Neuronal stem cell (in vitro differentiated cells): Measurements from ENCODE around the gene CREB3L2.

Experiments
- DNase-seq: peaks from one replicate; pipeline ENCODE4 v3.0.0-alpha.2; 2013; ENCODE audit warnings: low spot score
- H2AFZ ChIP-seq: one replicate; pipeline ENCODE4 v1.6.1; 2013; ENCODE audit warnings: mild to moderate bottlenecking, low read length, inconsistent platforms
- H2AK5ac ChIP-seq: 2 replicates; pipeline ENCODE4 v1.6.1; 2013; ENCODE audit warnings: low read depth, mild to moderate bottlenecking, inconsistent platforms, low read length, moderate library complexity, mixed read lengths
- H2BK120ac ChIP-seq: 2 replicates; pipeline ENCODE4 v1.6.1; 2013; ENCODE audit warnings: low read depth, mild to moderate bottlenecking, inconsistent platforms, low read length, moderate library complexity, mixed read lengths
- H2BK12ac ChIP-seq: one replicate; pipeline ENCODE4 v1.6.1; 2013; ENCODE audit warnings: low read length, inconsistent platforms
- H2BK15ac ChIP-seq: 2 replicates; pipeline ENCODE4 v1.6.1; 2013; ENCODE audit warnings: mild to moderate bottlenecking, low read length, inconsistent platforms, mixed read lengths
- H2BK5ac ChIP-seq: one replicate; pipeline ENCODE4 v1.6.1; 2013; ENCODE audit warnings: inconsistent platforms, mild to moderate bottlenecking, low read length, moderate library complexity
- H3K14ac ChIP-seq: one replicate; pipeline ENCODE4 v1.6.1; 2013; ENCODE audit warnings: low read length, inconsistent platforms
- H3K18ac ChIP-seq: 2 replicates; pipeline ENCODE4 v1.6.1; 2013; ENCODE audit warnings: low read length, inconsistent platforms
- H3K23ac ChIP-seq: 2 replicates; pipeline ENCODE4 v1.6.1; 2013; ENCODE audit warnings: low read depth, mild to moderate bottlenecking, mixed read lengths, low read length, inconsistent platforms; ENCODE audit not compliant: poor library complexity
- H3K27ac ChIP-seq: replicated peaks from 3 replicates; pipeline ENCODE4 v1.5.1; 2013; ENCODE audit warnings: low read length, inconsistent platforms
- H3K27me3 ChIP-seq, 3 experiments: 2 replicates each; pipeline ENCODE4 v1.6.1; 2013; ENCODE audit warnings: low read length in 3 of 3, mild to moderate bottlenecking in 2 of 3, inconsistent platforms in 1 of 3, low read depth in 1 of 3, mixed read lengths in 1 of 3, moderate library complexity in 1 of 3; ENCODE audit not compliant: control insufficient read depth in 3 of 3, insufficient read depth in 3 of 3
- H3K36me3 ChIP-seq, 2 donors: replicated peaks in 1 of 2; 2 replicates each; pipeline ENCODE4 v1.6.1; 2013; ENCODE audit warnings: low read length in 2 of 2; ENCODE audit not compliant: control insufficient read depth in 2 of 2, insufficient read depth in 2 of 2
- H3K4ac ChIP-seq: 2 replicates; pipeline ENCODE4 v1.6.1; 2013; ENCODE audit warnings: inconsistent platforms, mild to moderate bottlenecking, low read length, moderate library complexity
- H3K4me1 ChIP-seq, 2 donors: 1 replicate in 1 of 2; 2 replicates in 1 of 2; pipeline ENCODE4 v1.6.1; 2013; ENCODE audit warnings: low read length in 2 of 2, low read depth in 1 of 2; ENCODE audit not compliant: control insufficient read depth in 2 of 2, insufficient read depth in 1 of 2
- H3K4me2 ChIP-seq: one replicate; pipeline ENCODE4 v1.6.1; 2013; ENCODE audit warnings: mild to moderate bottlenecking, low read length, inconsistent platforms; ENCODE audit not compliant: insufficient read depth, poor library complexity, severe bottlenecking
- H3K4me3 ChIP-seq, 2 donors: 2 replicates each; pipeline ENCODE4 v1.5.1; 2013; ENCODE audit warnings: low read length in 2 of 2, mild to moderate bottlenecking in 2 of 2, inconsistent platforms in 1 of 2, moderate library complexity in 1 of 2
- H3K79me1 ChIP-seq: one replicate; pipeline ENCODE4 v1.6.1; 2013; ENCODE audit warnings: low read depth, mild to moderate bottlenecking, inconsistent platforms, low read length, moderate library complexity
- H3K9ac ChIP-seq: one replicate; pipeline ENCODE4 v1.6.1; 2013; ENCODE audit warnings: mild to moderate bottlenecking, low read depth, low read length, inconsistent platforms; ENCODE audit not compliant: poor library complexity
- H3K9me3 ChIP-seq, 2 donors: replicated peaks in 1 of 2; 2 replicates each; pipeline versions ENCODE3 to v1.6.1; 2013; ENCODE audit warnings: low read length in 2 of 2, mild to moderate bottlenecking in 2 of 2, inconsistent platforms in 1 of 2, low read depth in 1 of 2, mixed read lengths in 1 of 2, moderate library complexity in 1 of 2; ENCODE audit not compliant: control insufficient read depth in 2 of 2, insufficient read depth in 1 of 2
- H4K8ac ChIP-seq: one replicate; pipeline ENCODE4 v1.6.1; 2013; ENCODE audit warnings: low read depth, mild to moderate bottlenecking, inconsistent platforms, low read length, moderate library complexity
- H4K91ac ChIP-seq: one replicate; pipeline ENCODE4 v1.6.1; 2013; ENCODE audit warnings: low read length, low read depth, mild to moderate bottlenecking, inconsistent platforms; ENCODE audit not compliant: poor library complexity
- WGBS, 2 donors: extraction: QIAGEN DNeasy Blood & Tissue Kit; methylation state at CpG; one replicate each; pipeline ENCODE4 v1.1.7; 2013; ENCODE audit warnings: missing lambda C conversion rate in 2 of 2, mixed read lengths in 1 of 2; ENCODE audit not compliant: insufficient read length in 2 of 2, insufficient replicate concordance in 1 of 2; ENCODE audit errors: extremely low coverage in 2 of 2; 5-methylcytosine and 5-hydroxymethylcytosine counted together

Gene CREB3L2

GRCh38 chr7:137981175-137981574 is 20.7 kb downstream of the CREB3L2 start:
- Histone ChIP-seq H2AFZ (no peak overlapping the region), H2BK15ac (no peak overlapping the region), H2BK12ac (no peak overlapping the region), H2BK120ac (no peak overlapping the region), H3K4me3 (no peak overlapping the region), H4K8ac (no peak overlapping the region), H3K27ac (no peak overlapping the region), H3K36me3 (peaks cover 0 to 3% of the 10 kb centered on the region in 2 donors), H2BK5ac (no peak overlapping the region), H4K91ac (no peak overlapping the region), H3K79me1 (peaks cover 4% of the 10 kb centered on the region), H3K4me1 (peaks cover 13 to 28% of the 10 kb centered on the region in 2 donors), H3K4me2 (no peak overlapping the region), H2AK5ac (no peak overlapping the region), H3K14ac (no peak overlapping the region), H3K9ac (no peak overlapping the region), H3K23ac (no peak overlapping the region), H3K18ac (no peak overlapping the region), H3K27me3 (no peaks in the 10 kb centered on the region), H3K4ac (no peak overlapping the region), H3K9me3 (peaks cover 2 to 10% of the 10 kb centered on the region in 2 donors)
- no peak for DNase-seq

DNA sequence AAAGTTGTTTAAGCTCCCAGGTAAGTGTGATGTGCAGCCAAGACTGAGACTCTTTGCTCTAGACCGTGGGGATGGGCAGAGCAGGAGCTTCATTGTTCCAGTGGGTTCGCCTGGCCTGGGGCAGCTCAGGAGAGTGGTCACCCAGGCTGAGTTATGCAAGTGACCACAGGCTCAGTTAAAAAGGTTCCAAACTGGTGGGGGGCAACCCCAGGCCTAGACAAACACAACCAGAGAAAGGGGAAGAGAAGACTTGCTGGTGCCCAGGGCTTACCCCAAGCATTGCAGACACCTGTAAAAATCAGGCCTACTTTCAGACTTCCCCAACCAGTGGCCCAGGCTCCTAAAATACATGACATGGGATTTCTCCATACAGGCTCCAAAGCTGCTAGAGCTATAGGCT is 21.6 kb downstream of the CREB3L2 start:
- peaks cover 2 to 10% of the 10 kb centered on the region in 2 donors for H3K9me3 ChIP-seq
- H3K4me1 ChIP-seq: peaks cover 19 to 29% of the 10 kb centered on the region in 2 donors
- H3K4ac ChIP-seq: no peak overlapping the region
- no peaks in the 10 kb centered on the region for H3K27me3 ChIP-seq
- no peak for DNase-seq
- peaks cover 0 to 3% of the 10 kb centered on the region in 2 donors for H3K36me3 ChIP-seq
- no peak overlapping the region for H3K14ac ChIP-seq
- H3K4me3 ChIP-seq: no peak overlapping the region
- H2BK15ac ChIP-seq: no peak overlapping the region
- no peak overlapping the region for H3K4me2 ChIP-seq
- no peak overlapping the region for H2BK12ac ChIP-seq
- H3K23ac ChIP-seq: no peak overlapping the region
- H3K18ac ChIP-seq: no peak overlapping the region
- no peak overlapping the region for H2BK5ac ChIP-seq
- no peak overlapping the region for H2BK120ac ChIP-seq
- no peak overlapping the region for H2AK5ac ChIP-seq
- no peak overlapping the region for H3K27ac ChIP-seq
- no CpG with 5 or more reads among the region's 2 CpGs for WGBS, 2 donors
- H3K79me1 ChIP-seq: peaks cover 4% of the 10 kb centered on the region
- no peak overlapping the region for H4K8ac ChIP-seq
- H4K91ac ChIP-seq: no peak overlapping the region
- no peak overlapping the region for H2AFZ ChIP-seq
- H3K9ac ChIP-seq: no peak overlapping the region

DNA sequence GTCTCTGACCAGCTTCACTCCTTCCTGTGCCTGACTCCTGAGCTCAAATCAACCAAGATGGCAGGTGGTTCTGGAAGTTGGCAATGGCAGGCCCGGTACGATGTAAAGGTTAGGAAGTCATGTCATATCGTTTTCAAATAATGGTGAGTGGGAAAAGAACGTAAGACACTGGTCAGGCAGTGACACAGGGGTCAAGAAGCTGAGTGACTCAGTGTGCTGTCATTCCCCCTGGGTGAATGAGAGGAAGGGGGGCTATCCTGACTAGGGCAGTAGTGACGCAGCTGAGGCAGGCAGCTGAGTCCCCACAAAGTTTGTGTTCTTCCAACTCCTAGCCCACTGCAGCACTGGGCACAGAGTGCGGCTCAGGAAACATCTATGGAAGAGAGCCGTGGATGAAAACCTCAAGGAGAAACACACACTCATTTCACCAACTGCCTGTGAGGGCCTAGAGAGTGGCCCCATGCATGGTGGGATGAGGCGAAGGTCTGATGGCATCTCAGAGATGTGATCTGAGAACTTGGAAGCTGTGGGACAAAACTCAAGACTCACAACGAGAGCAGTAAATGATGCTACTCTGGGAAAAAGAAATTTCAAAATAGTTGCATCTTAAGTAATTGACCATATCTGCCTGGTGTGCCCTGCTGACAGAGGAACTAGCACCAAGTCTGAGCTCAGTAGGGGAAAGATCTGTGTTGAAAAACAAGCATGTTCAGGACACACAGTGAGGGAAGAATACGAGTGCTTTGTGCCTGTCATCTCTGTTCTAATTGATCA is 23.2 kb downstream of the CREB3L2 start:
- Histone ChIP-seq H3K4me1 (peaks cover 20 to 31% of the 10 kb centered on the region in 2 donors), H3K27ac (peak overlapping the region; percentile 5)

GRCh38 chr7:137977173-137977572 is 24.7 kb downstream of the CREB3L2 start:
- Histone ChIP-seq H2BK15ac (no peak overlapping the region), H3K14ac (no peak overlapping the region), H3K4me3 (no peak overlapping the region), H2BK12ac (no peak overlapping the region), H3K9me3 (no peaks in the 10 kb centered on the region), H3K23ac (no peak overlapping the region), H3K9ac (no peak overlapping the region), H3K27ac (no peak overlapping the region), H2BK5ac (no peak overlapping the region), H3K36me3 (no peaks in the 10 kb centered on the region), H4K8ac (no peak overlapping the region), H3K4ac (no peak overlapping the region), H4K91ac (no peak overlapping the region), H2BK120ac (no peak overlapping the region), H3K27me3 (no peaks in the 10 kb centered on the region), H3K79me1 (peaks cover 3% of the 10 kb centered on the region), H3K4me1 (peaks cover 20 to 36% of the 10 kb centered on the region in 2 donors), H3K18ac (no peak overlapping the region), H2AFZ (no peak overlapping the region), H2AK5ac (no peak overlapping the region), H3K4me2 (no peak overlapping the region)
- no peak for DNase-seq
- no CpG with 5 or more reads among the region's 4 CpGs for WGBS, 2 donors

More for the DNA sequence above, 23.2 kb downstream of the CREB3L2 start:
- no peak overlapping the region for H3K9ac ChIP-seq
- no peak overlapping the region for H3K14ac ChIP-seq
- no peak overlapping the region for H2BK5ac ChIP-seq
- H3K23ac ChIP-seq: no peak overlapping the region
- H4K8ac ChIP-seq: no peak overlapping the region
- H4K91ac ChIP-seq: no peak overlapping the region
- no CpG with 5 or more reads among the region's 10 CpGs for WGBS, 2 donors
- H2AK5ac ChIP-seq: no peak overlapping the region
- H2AFZ ChIP-seq: no peak overlapping the region
- peaks cover 2 to 5% of the 10 kb centered on the region in 2 donors for H3K9me3 ChIP-seq
- H3K4me3 ChIP-seq: no peak overlapping the region
- H3K27me3 ChIP-seq: no peaks in the 10 kb centered on the region
- no peak overlapping the region for H2BK15ac ChIP-seq
- DNase-seq: no peak
- no peak overlapping the region for H3K4me2 ChIP-seq
- H2BK12ac ChIP-seq: no peak overlapping the region
- no peak overlapping the region for H2BK120ac ChIP-seq
- H3K18ac ChIP-seq: no peak overlapping the region
- H3K36me3 ChIP-seq: peaks cover 0 to 3% of the 10 kb centered on the region in 2 donors
- no peak overlapping the region for H3K4ac ChIP-seq
- peaks cover 4% of the 10 kb centered on the region for H3K79me1 ChIP-seq
